Gastrocnemius medialis (tissue), 4 donors: ENCODE data around the gene ENTHD1. TPM values are rescaled to one million over a fixed set of nuclear protein-coding genes. Genes with fewer than 3 reads are reported as not detected.

Experiments used
- ATAC-seq, 2 donors: fragments of 150-250 bp; one replicate each; pipeline ENCODE4 v1.9.1; 2016
- DNase-seq, 2 donors: peaks; one replicate each; pipeline ENCODE4 v3.0.0-alpha.2; 2019
- H3K27ac ChIP-seq, 4 donors: fragments of 200-600 bp; sonication (generic); 1 replicate in 1 of 4; 2 replicates in 3 of 4; pipeline ENCODE4 v1.5.1; 2016 to 2018; ENCODE audit warnings: mild to moderate bottlenecking in 2 of 4, moderate library complexity in 1 of 4
- H3K27me3 ChIP-seq, 3 donors: fragments of 200-600 bp; sonication (generic) in 2 of 3; 1 replicate in 1 of 3; 2 replicates in 2 of 3; pipeline versions ENCODE4 v1.5.1 to v1.6.0; 2016 to 2019; ENCODE audit warnings: mild to moderate bottlenecking in 1 of 3, moderate library complexity in 1 of 3
- H3K36me3 ChIP-seq, 2 donors: fragments of 200-600 bp; sonication (generic) in 1 of 2; one replicate each; pipeline ENCODE4 v1.5.1; 2017 to 2018
- H3K4me1 ChIP-seq, 2 donors: fragments of 200-600 bp; sonication (generic) in 1 of 2; one replicate each; pipeline ENCODE4 v1.5.1; 2016 to 2017; ENCODE audit warnings: mild to moderate bottlenecking in 2 of 2
- H3K4me3 ChIP-seq, 4 donors: fragments of 200-600 bp; sonication (generic) in 3 of 4; 1 replicate in 1 of 4; 2 replicates in 3 of 4; pipeline ENCODE4 v1.5.1; 2016 to 2019; ENCODE audit warnings: mild to moderate bottlenecking in 2 of 4
- H3K9me3 ChIP-seq, 3 donors: fragments of 200-600 bp; sonication (generic) in 2 of 3; 1 replicate in 1 of 3; 2 replicates in 2 of 3; pipeline ENCODE4 v1.5.1; 2016 to 2019
- POLR2A ChIP-seq, 2 donors: fragments of 450-650 bp; IDR thresholded peaks; one replicate each; pipeline ENCODE4 v1.6.1; 2017; ENCODE audit warnings: antibody characterized with exemption in 2 of 2, mild to moderate bottlenecking in 2 of 2, moderate library complexity in 2 of 2
- in situ Hi-C, 4 donors: fragments of 200-750 bp; cut with MboI; loops; one replicate each; pipeline versions ENCODE4 v1.15.0 to v1.8.0; 2017; ENCODE audit warnings: low sequenced_read_pairs in 4 of 4
- intact Hi-C: fragments of 100-400 bp; cut with DNase I; formaldehyde crosslinking; loops from one replicate; pipeline ENCODE4 v1.15.1; 2023; ENCODE audit warnings: low total_unique reads
- total RNA-seq, 4 donors: library from RNA; depleted of rRNA; stranded (reverse); fragments of >200 nt; gene quantifications; one replicate each; pipeline versions ENCODE4 v1.1.0 to v1.2.3, GENCODE V29; 2016
- TF ChIP-seq, protein P1 (sequence below), 5 experiments: fragments of 450-650 bp in 3 of 5; fragments of 200-600 bp in 2 of 5; sonication (generic) in 2 of 5; IDR thresholded peaks in 4 of 5; conservative IDR thresholded peaks in 1 of 5; 1 replicate in 4 of 5; 2 replicates in 1 of 5; pipeline ENCODE4 v1.5.1; 2016 to 2019; ENCODE audit warnings: antibody characterized with exemption in 5 of 5, mild to moderate bottlenecking in 3 of 5, moderate library complexity in 3 of 5

Gene ENTHD1
- total RNA-seq, 4 donors from 2014 or later = not detected

DNA sequence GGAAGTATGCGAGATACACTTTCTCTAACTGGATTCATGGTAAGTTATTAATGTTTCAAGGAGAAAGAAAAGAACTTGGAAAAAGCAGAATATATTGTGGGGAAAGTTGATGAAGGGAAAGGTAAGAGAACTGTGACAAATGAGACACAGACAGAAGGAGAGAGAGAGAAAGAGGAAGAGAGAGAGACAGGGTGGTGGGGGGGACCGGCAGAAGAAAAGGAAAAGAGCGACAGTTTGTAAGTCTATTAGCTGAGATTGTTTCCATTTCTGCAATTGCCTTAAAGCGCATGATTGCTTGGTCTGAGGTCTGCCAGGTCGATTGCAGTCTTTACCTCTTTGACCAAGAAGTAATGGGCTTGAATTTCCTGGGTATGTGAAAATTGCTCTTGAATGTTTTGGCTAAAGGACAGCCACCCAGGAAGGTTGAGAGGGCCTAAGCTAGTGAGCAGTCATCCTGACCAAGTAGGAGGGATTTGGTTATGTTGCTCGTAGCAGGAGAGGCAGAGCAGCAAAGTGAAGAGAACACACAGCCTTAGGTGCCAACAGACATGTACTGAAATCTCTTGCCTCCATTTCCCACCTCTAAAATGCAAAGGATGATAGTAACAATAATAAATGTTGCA, 43.1 kb upstream of the ENTHD1 start:
- Histone ChIP-seq H3K9me3 (no peaks in the 10 kb centered on the region), H3K4me1 (no peaks in the 10 kb centered on the region), H3K4me3 (no peak overlapping the region), H3K27ac (no peak overlapping the region), H3K36me3 (no peaks in the 10 kb centered on the region), H3K27me3 (peaks cover 7 to 15% (median 9%) of the 10 kb centered on the region in 3 donors)
- ATAC-seq (no peak), DNase-seq (no peak)
- TF ChIP-seq POLR2A (IDR thresholded peaks at IDR 0.05) = no peak
- TF ChIP-seq, protein P1, sequence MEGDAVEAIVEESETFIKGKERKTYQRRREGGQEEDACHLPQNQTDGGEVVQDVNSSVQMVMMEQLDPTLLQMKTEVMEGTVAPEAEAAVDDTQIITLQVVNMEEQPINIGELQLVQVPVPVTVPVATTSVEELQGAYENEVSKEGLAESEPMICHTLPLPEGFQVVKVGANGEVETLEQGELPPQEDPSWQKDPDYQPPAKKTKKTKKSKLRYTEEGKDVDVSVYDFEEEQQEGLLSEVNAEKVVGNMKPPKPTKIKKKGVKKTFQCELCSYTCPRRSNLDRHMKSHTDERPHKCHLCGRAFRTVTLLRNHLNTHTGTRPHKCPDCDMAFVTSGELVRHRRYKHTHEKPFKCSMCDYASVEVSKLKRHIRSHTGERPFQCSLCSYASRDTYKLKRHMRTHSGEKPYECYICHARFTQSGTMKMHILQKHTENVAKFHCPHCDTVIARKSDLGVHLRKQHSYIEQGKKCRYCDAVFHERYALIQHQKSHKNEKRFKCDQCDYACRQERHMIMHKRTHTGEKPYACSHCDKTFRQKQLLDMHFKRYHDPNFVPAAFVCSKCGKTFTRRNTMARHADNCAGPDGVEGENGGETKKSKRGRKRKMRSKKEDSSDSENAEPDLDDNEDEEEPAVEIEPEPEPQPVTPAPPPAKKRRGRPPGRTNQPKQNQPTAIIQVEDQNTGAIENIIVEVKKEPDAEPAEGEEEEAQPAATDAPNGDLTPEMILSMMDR (IDR thresholded peaks at IDR 0.05 in 4 of 5, conservative IDR thresholded peaks at IDR 0.05 in 1 of 5) = no peak
- in situ Hi-C loops (no loop called here), intact Hi-C loops (no loop called here)

DNA sequence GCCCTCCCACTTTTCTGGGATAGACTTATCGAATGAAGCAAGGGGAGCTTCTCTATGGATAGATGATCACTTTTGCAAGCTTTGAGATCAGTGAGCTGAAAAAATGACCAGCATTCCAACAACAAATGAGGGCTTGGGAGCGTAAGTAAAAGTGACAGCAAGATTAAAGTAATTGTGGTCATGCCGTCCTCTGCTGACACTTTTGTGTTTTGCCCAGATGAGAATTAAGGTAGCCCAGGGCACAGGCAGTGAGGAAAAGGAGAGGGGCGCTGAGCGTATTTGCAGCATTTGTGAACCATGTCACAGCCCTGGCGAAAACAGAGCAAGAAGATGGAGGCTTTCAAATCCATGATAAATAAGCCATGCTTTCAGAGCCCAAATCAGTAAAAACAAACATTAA, 42.1 kb upstream of the ENTHD1 start:
- no peaks in the 10 kb centered on the region for H3K9me3 ChIP-seq
- ATAC-seq = no peak
- DNase-seq = no peak
- H3K36me3 ChIP-seq = no peaks in the 10 kb centered on the region
- no peak overlapping the region for H3K27ac ChIP-seq
- TF ChIP-seq POLR2A (IDR thresholded peaks at IDR 0.05) = no peak
- TF ChIP-seq, protein P1 (IDR thresholded peaks at IDR 0.05 in 4 of 5, conservative IDR thresholded peaks at IDR 0.05 in 1 of 5) = no peak
- intact Hi-C loops (no loop called here), in situ Hi-C loops (no loop called here)
- H3K4me1 ChIP-seq = no peaks in the 10 kb centered on the region
- peaks cover 14 to 16% (median 15%) of the 10 kb centered on the region in 3 donors for H3K27me3 ChIP-seq
- H3K4me3 ChIP-seq = no peak overlapping the region

DNA sequence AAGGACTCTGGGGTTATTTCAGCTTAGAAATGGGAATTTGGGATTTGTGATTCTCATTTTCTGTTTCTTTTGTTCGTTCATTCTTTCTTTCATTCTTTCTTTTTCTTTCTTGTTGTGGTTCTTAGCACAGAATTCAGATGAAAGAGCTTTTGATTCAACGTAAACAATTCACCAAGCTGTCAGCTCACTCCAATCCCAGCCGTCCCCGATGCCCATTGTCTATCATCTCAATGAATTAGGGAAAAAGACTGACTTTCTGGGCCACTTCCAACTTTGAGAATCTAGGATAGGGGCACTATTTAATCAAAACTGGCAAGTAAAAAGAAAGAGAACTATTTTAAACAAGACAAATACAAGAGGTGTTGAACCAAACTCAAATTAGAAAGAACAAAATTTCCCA, 41.6 kb upstream of the ENTHD1 start:
- ATAC-seq (no peak), DNase-seq (no peak)
- Histone ChIP-seq H3K27ac (no peak overlapping the region), H3K4me3 (no peak overlapping the region), H3K36me3 (no peaks in the 10 kb centered on the region), H3K27me3 (peaks cover 16 to 19% (median 17%) of the 10 kb centered on the region in 3 donors), H3K4me1 (no peaks in the 10 kb centered on the region), H3K9me3 (no peaks in the 10 kb centered on the region)
- in situ Hi-C loops (no loop called here), intact Hi-C loops (no loop called here)
- TF ChIP-seq, protein P1 (IDR thresholded peaks at IDR 0.05 in 4 of 5, conservative IDR thresholded peaks at IDR 0.05 in 1 of 5) = no peak
- TF ChIP-seq POLR2A (IDR thresholded peaks at IDR 0.05) = no peak

DNA sequence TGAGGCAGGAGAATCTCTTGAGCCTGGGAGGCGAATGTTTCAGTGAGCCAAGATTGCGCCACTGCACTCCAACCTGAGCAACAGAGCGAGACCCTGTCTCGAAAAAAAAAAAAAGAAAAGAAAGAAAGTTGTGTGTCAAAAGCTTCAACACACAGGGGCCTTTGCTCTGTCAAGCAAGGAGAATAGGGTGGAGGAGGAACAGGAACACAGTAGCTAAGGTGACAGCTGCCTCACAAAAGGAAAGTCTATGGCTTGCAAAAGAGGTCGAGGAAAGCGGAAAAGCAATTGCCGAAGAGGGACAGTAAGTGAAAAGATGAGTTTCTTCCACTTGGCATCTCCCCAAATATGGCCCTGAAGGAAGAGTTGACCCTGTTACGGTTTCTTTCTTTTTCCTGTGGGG, 40.2 kb upstream of the ENTHD1 start:
- Histone ChIP-seq H3K4me3 (no peak overlapping the region), H3K9me3 (no peaks in the 10 kb centered on the region), H3K27me3 (peaks cover 20 to 23% (median 23%) of the 10 kb centered on the region in 3 donors), H3K4me1 (no peaks in the 10 kb centered on the region), H3K27ac (no peak overlapping the region), H3K36me3 (no peaks in the 10 kb centered on the region)
- intact Hi-C loops = loop anchor here (1.0 kb wide), 1 partner anchor 91 kb away; no protein-coding TSS in a partner anchor
- TF ChIP-seq, protein P1 (IDR thresholded peaks at IDR 0.05 in 4 of 5, conservative IDR thresholded peaks at IDR 0.05 in 1 of 5) = no peak
- TF ChIP-seq POLR2A (IDR thresholded peaks at IDR 0.05) = no peak
- ATAC-seq (no peak), DNase-seq (no peak)
- in situ Hi-C loops = no loop called here
